T47D (cell line): ENCODE results near the gene XXYLT1.

Experiments
- DNase-seq, 2 experiments: peaks; one replicate each; pipeline versions ENCODE4 v3.0.0 to v3.0.0-alpha.2; 2011 to 2012; ENCODE audit warnings: low read depth in 1 of 2, low spot score in 1 of 2
- JUND ChIP-seq: IDR thresholded peaks from 2 replicates; pipeline ENCODE4 v1.6.1; 2012; ENCODE audit warnings: low read depth
- in situ Hi-C: cut with HindIII; loops from 2 replicates; pipeline ENCODE4 v1.10.0; 2016; ENCODE audit warnings: low sequenced_read_pairs, low pct_unique_long_range_greater_than_20kb

Gene XXYLT1

GRCh38 chr3:195034541-195034940 is 236.4 kb downstream of the XXYLT1 start:
- in situ Hi-C loops, result no loop called here
- TF ChIP-seq JUND, result no peak

GRCh38 chr3:195034101-195034500 is 236.9 kb downstream of the XXYLT1 start:
- in situ Hi-C loops, result no loop called here
- TF ChIP-seq JUND, result no peak
- DNase-seq, result no peak

More at GRCh38 chr3:195034541-195034940, 236.4 kb downstream of the XXYLT1 start:
- DNase-seq, result no peak

- TF ChIP-seq JUND, result no peak
- DNase-seq, result peak; percentile 63 to 72
- in situ Hi-C loops, result no loop called here
Observed at GRCh38 chr3:195033531-195034091, 237.3 kb downstream of the XXYLT1 start.

DNA sequence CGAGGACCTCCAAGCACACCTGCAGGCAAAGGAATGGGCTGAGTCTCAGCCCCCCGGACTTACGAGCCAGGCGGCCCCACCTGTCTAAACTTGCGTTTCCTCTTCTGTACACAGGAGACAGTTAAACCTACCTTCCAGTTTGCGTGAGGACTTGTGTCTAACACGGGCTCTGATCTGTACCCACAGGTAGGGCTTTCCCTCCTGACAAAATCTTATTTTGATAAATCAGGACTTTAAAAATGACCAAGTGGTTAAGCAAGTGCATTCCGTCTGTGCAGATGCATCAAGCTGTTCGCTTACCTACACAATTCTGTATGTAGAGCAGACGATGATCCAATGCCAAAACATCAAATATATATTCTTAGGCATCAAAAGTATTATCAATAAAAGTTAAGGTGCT is 238.0 kb downstream of the XXYLT1 start:
- DNase-seq, result no peak
- in situ Hi-C loops, result no loop called here

DNA sequence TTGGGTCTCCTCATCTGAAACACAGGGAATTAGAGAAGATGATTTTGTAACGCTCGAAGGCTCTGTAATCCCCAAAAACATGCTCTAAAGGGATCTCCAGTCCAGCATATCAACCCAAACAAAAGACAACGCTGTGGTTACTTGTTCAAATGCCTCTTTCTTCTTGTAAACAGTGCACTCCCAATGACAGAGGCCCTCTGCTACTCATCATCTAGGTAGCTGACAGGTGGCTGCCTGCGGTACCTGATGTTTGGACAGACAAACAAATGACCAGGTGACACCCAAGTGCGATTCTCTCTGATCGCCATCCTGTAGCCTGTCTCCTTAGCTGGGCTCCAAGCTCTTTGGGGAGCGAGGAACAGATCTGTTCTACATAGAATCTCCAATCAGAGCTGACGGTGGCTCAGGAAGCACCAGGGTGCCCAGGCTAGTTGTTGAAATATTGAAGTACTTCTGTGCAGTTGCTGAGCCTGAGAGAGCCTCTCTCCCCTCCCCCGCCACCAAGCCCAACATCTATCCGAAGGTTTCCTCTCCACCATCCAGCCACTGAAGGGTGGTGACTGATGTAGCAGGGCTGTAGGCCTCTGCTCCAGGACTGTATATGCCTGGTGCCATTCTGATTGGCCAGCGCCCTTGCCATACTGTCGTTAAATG is 238.7 kb downstream of the XXYLT1 start:
- DNase-seq, result no peak
- in situ Hi-C loops, result no loop called here
- TF ChIP-seq JUND, result no peak

More for the DNA sequence above, 238.0 kb downstream of the XXYLT1 start:
- TF ChIP-seq JUND, result no peak

GRCh38 chr3:195031574-195032003 is 239.4 kb downstream of the XXYLT1 start:
- in situ Hi-C loops, result no loop called here
- TF ChIP-seq JUND, result no peak
- DNase-seq, result no peak

DNA sequence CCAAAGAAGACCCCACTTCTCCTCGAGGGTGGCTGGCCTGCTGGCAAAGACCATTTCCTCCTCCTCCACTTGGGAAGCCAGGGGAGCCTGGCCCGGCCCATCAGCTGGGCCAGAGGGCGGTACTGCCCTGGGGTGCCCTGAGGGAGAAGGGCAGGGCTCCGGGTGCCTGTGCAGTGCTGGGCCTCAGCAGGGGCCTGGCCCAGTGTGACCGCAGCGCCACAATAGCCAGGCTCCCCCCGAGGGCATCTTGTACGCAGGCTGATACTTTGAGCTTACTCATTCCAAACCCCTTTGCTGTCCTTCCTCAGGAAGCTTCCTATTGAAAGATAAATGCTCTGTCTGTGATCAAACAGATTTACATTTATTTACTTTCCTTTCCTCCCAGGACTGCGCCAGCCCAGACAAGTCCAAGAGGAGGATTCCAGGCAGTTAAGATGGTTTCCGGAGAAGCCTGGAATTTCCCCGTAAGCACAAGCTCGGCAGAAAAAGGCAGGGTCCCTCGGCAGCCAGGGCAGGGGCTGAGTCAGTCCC is 240.1 kb downstream of the XXYLT1 start:
- TF ChIP-seq JUND, result no peak
- DNase-seq, result peak in 1 of 2 experiments; percentile 63
- in situ Hi-C loops, result no loop called here

DNA sequence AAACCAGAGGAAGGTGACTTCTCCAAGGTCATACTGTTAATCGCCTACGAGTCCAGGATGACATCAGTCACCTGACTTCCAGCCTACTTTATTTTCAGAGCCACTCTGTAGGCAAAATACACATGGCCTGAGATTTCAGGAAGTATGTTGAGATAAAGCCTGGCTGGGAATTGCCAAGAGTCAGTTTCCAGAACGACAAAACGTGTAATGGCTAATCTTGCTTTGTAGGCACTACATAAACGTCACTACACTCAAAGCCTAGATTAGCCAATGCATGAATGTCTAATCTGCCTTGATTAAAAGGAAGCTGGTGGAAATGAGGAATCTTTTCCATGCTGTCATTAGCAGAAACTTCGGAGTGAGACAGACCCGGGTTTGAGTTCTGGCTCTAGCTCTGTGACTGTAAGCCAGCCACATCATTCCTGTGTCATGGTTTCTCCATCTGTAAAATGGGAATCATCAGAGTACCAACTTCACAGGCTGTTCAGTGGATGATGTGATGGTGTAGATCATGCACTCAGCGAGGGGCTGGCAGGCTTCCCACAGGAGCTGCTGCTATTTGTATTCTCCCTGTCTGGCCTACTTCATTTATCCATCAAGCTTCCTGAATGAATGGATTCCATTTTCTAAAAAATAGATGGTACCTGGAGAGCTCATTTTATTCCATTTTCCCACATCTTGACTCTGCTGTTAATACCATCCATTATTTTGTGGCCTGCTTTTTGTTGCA is 241.9 kb downstream of the XXYLT1 start:
- in situ Hi-C loops, result no loop called here
- TF ChIP-seq JUND, result no peak
- no peak for DNase-seq

DNA sequence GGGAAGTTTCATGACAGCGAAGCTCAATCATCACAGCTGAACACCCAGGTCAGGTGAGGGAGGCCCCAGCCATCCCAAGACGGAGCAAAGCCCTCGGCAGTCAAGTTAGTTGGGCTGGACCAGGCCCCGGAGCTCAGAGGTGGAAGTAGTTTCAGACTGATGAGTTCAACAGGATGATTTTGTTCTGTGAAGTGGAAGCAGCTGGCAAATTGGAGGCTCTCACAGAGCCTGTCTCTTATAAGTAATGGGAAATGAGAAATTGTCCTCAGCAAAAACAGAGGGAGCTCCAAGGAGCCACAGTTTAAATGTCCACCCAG is 245.1 kb downstream of the XXYLT1 start:
- TF ChIP-seq JUND, result no peak
- in situ Hi-C loops, result no loop called here
- DNase-seq, result no peak

DNA sequence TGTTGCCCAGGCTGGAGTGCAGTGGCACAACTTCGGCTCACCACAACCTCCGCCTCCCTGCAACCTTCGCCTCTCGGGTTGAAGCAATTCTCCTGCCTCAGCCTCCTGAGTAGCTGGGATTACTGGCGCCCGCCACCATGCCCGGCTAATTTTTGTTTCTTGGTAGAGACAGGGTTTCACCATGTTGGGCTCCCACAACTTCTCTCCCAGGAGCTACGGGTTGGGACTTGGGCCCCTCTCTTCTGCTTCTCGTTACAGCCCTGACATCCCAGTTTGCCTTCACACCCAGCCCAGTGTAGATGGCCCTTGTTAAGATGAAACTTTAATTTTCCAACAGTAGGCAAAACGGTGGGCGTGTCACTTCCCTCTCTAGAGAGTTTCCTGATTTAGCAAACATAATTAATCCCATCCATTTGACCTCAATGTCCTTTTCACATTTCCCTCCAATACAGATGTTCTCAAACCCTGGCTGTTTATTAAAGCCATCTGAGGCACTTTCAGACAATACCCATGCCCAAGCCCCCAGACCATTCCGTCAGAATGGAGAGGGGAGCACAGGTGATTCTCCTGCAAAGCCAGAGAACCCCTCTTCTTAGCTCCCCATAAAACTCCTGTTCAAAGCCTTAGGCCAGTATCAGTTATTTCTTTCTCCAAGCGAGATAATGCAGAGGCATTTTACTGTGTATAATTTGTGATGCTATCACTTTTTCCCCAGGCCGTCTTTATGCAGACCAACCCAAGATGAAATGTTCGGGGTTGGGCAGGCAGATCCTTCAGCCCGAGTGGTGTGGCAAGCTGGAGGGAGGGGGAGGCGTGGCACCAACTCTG is 245.7 kb downstream of the XXYLT1 start:
- no peak; the same call in 1 of the 2 replicates for TF ChIP-seq JUND
- no peak for DNase-seq
- in situ Hi-C loops, result no loop called here

GRCh38 chr3:195023989-195024388 is 247.0 kb downstream of the XXYLT1 start:
- no peak for DNase-seq
- in situ Hi-C loops, result no loop called here
- no peak for TF ChIP-seq JUND

- no peak for TF ChIP-seq JUND
- in situ Hi-C loops, result no loop called here
- DNase-seq, result no peak
Observed at GRCh38 chr3:195023576-195023975, 247.4 kb downstream of the XXYLT1 start.
